Activated naive CD8-positive, alpha-beta T cell treated with anti-CD3 and anti-CD28 coated beads, Interleukin-2, amount 50 U/mL, for 24 hours (primary cell): ENCODE measurements around the gene OMP.
A peak's percentile ranks its signal among the peaks of the same experiment; 100 is the strongest.
"Not testable (repeated sequence)": the region's sequence is repeated elsewhere in the genome, so short reads cannot be mapped to it uniquely, and the experiment has no call there.

ENCODE experiments used
- ATAC-seq: fragments of 150-1000 bp; cut with Tn5 transposase; one replicate; pipeline ENCODE4 v1.10.0; 2021
- DNase-seq: peaks from one replicate; pipeline ENCODE4 v3.0.0; 2021
- H3K27ac Mint-ChIP-seq: one replicate; pipeline ENCODE4 v1.8.0; 2021; ENCODE audit warnings: mild to moderate bottlenecking, mixed read lengths
- H3K27me3 Mint-ChIP-seq: one replicate; pipeline ENCODE4 v1.8.0; 2021; ENCODE audit warnings: mixed read lengths
- H3K36me3 Mint-ChIP-seq: one replicate; pipeline ENCODE4 v1.8.0; 2021; ENCODE audit warnings: low read depth, mixed read lengths
- H3K4me1 Mint-ChIP-seq: one replicate; pipeline ENCODE4 v1.8.0; 2021; ENCODE audit warnings: mixed read lengths
- H3K4me3 Mint-ChIP-seq: one replicate; pipeline ENCODE4 v1.8.0; 2021; ENCODE audit warnings: mild to moderate bottlenecking, moderate library complexity, mixed read lengths
- H3K9me3 Mint-ChIP-seq: one replicate; pipeline ENCODE4 v1.8.0; 2021; ENCODE audit warnings: mixed read lengths

The OMP gene

GRCh38 chr11:77088236-77089003 lies 14.2 kb upstream of the OMP start:
- no peaks in the 10 kb centered on the region for H3K27me3 Mint-ChIP-seq
- no peak overlapping the region for H3K4me3 Mint-ChIP-seq
- no peak for DNase-seq
- H3K27ac Mint-ChIP-seq: no peak overlapping the region
- H3K9me3 Mint-ChIP-seq: no peaks in the 10 kb centered on the region
- H3K4me1 Mint-ChIP-seq: peaks cover 4% of the 10 kb centered on the region
- no peak for ATAC-seq
- no peaks in the 10 kb centered on the region for H3K36me3 Mint-ChIP-seq

- H3K4me1 Mint-ChIP-seq: peaks cover 2% of the 10 kb centered on the region
- H3K4me3 Mint-ChIP-seq: no peak overlapping the region
- H3K9me3 Mint-ChIP-seq: no peaks in the 10 kb centered on the region
- no peaks in the 10 kb centered on the region for H3K36me3 Mint-ChIP-seq
- H3K27me3 Mint-ChIP-seq: no peaks in the 10 kb centered on the region
- DNase-seq: no peak
- ATAC-seq: no peak
- H3K27ac Mint-ChIP-seq: no peak overlapping the region
These were observed 13.6 kb upstream of the OMP start for GRCh38 chr11:77089004-77089545.

GRCh38 chr11:77090046-77090372 lies 12.6 kb upstream of the OMP start:
- Mint-ChIP-seq H3K4me3 (no peak overlapping the region), H3K27me3 (no peaks in the 10 kb centered on the region), H3K27ac (no peak overlapping the region), H3K4me1 (peaks cover 2% of the 10 kb centered on the region), H3K36me3 (no peaks in the 10 kb centered on the region), H3K9me3 (no peaks in the 10 kb centered on the region)
- no peak for DNase-seq
- ATAC-seq: no peak

- no peak overlapping the region for H3K4me3 Mint-ChIP-seq
- no peaks in the 10 kb centered on the region for H3K36me3 Mint-ChIP-seq
- peaks cover 2% of the 10 kb centered on the region for H3K4me1 Mint-ChIP-seq
- DNase-seq (no peak), ATAC-seq (no peak)
- no peak overlapping the region for H3K27ac Mint-ChIP-seq
- H3K9me3 Mint-ChIP-seq: no peaks in the 10 kb centered on the region
- H3K27me3 Mint-ChIP-seq: no peaks in the 10 kb centered on the region
These were observed 12.1 kb upstream of the OMP start for GRCh38 chr11:77090373-77091111.

- peak; percentile 82 for ATAC-seq
- peak; percentile 83 for DNase-seq
- Mint-ChIP-seq H3K4me3 (no peak overlapping the region), H3K4me1 (peaks cover 2% of the 10 kb centered on the region), H3K36me3 (no peaks in the 10 kb centered on the region), H3K9me3 (no peaks in the 10 kb centered on the region), H3K27ac (no peak overlapping the region), H3K27me3 (no peaks in the 10 kb centered on the region)
These were observed 11.3 kb upstream of the OMP start for GRCh38 chr11:77091146-77091940.

GRCh38 chr11:77092382-77092781 lies 10.3 kb upstream of the OMP start:
- no peaks in the 10 kb centered on the region for H3K36me3 Mint-ChIP-seq
- H3K9me3 Mint-ChIP-seq: no peaks in the 10 kb centered on the region
- ATAC-seq (no peak), DNase-seq (no peak)
- no peak overlapping the region for H3K27ac Mint-ChIP-seq
- peaks cover 2% of the 10 kb centered on the region for H3K4me1 Mint-ChIP-seq
- no peaks in the 10 kb centered on the region for H3K27me3 Mint-ChIP-seq
- H3K4me3 Mint-ChIP-seq: no peak overlapping the region

GRCh38 chr11:77093056-77093891 lies 9.4 kb upstream of the OMP start:
- ATAC-seq (no peak), DNase-seq (no peak)
- Mint-ChIP-seq H3K4me1 (peaks cover 2% of the 10 kb centered on the region), H3K27me3 (no peaks in the 10 kb centered on the region), H3K9me3 (no peaks in the 10 kb centered on the region), H3K36me3 (no peaks in the 10 kb centered on the region), H3K4me3 (no peak overlapping the region), H3K27ac (no peak overlapping the region)

GRCh38 chr11:77093987-77094840 lies 8.4 kb upstream of the OMP start:
- no peak overlapping the region for H3K27ac Mint-ChIP-seq
- no peaks in the 10 kb centered on the region for H3K27me3 Mint-ChIP-seq

GRCh38 chr11:77094841-77095365 lies 7.7 kb upstream of the OMP start:
- no peak for ATAC-seq
- no peak overlapping the region for H3K27ac Mint-ChIP-seq

More at GRCh38 chr11:77093987-77094840, 8.4 kb upstream of the OMP start:
- Mint-ChIP-seq H3K9me3 (no peaks in the 10 kb centered on the region), H3K4me3 (no peak overlapping the region), H3K36me3 (no peaks in the 10 kb centered on the region), H3K4me1 (peaks cover 2% of the 10 kb centered on the region)
- ATAC-seq: no peak
- DNase-seq: no peak

GRCh38 chr11:77095551-77096490 lies 6.8 kb upstream of the OMP start:
- Mint-ChIP-seq H3K9me3 (no peaks in the 10 kb centered on the region), H3K36me3 (no peaks in the 10 kb centered on the region), H3K27ac (no peak overlapping the region), H3K27me3 (no peaks in the 10 kb centered on the region), H3K4me1 (peaks cover 2% of the 10 kb centered on the region), H3K4me3 (no peak overlapping the region)
- DNase-seq (no peak), ATAC-seq (no peak)

More at GRCh38 chr11:77094841-77095365, 7.7 kb upstream of the OMP start:
- H3K36me3 Mint-ChIP-seq: no peaks in the 10 kb centered on the region
- DNase-seq: no peak
- H3K27me3 Mint-ChIP-seq: no peaks in the 10 kb centered on the region
- H3K9me3 Mint-ChIP-seq: no peaks in the 10 kb centered on the region
- H3K4me3 Mint-ChIP-seq: no peak overlapping the region
- peaks cover 2% of the 10 kb centered on the region for H3K4me1 Mint-ChIP-seq

- Mint-ChIP-seq H3K9me3 (no peaks in the 10 kb centered on the region), H3K4me1 (no peaks in the 10 kb centered on the region), H3K4me3 (no peak overlapping the region), H3K36me3 (no peaks in the 10 kb centered on the region), H3K27ac (no peak overlapping the region), H3K27me3 (no peaks in the 10 kb centered on the region)
- DNase-seq (no peak), ATAC-seq (no peak)
These were observed 6.0 kb upstream of the OMP start for GRCh38 chr11:77096591-77097019.

- not testable (repeated sequence) for H3K27ac Mint-ChIP-seq
These were observed 5.5 kb upstream of the OMP start for GRCh38 chr11:77097180-77097579.

More at GRCh38 chr11:77097180-77097579, 5.5 kb upstream of the OMP start:
- not testable (repeated sequence) for H3K9me3 Mint-ChIP-seq, H3K27me3 Mint-ChIP-seq, DNase-seq, ATAC-seq, H3K4me3 Mint-ChIP-seq, H3K4me1 Mint-ChIP-seq, H3K36me3 Mint-ChIP-seq
